ENCODE measurements around the gene IPO8.
A peak's percentile ranks its signal among the peaks of the same experiment; 100 is the strongest.
"Not testable (repeated sequence)": the region's sequence is repeated elsewhere in the genome, so short reads cannot be mapped to it uniquely, and the experiment has no call there.

Gene IPO8

DNA sequence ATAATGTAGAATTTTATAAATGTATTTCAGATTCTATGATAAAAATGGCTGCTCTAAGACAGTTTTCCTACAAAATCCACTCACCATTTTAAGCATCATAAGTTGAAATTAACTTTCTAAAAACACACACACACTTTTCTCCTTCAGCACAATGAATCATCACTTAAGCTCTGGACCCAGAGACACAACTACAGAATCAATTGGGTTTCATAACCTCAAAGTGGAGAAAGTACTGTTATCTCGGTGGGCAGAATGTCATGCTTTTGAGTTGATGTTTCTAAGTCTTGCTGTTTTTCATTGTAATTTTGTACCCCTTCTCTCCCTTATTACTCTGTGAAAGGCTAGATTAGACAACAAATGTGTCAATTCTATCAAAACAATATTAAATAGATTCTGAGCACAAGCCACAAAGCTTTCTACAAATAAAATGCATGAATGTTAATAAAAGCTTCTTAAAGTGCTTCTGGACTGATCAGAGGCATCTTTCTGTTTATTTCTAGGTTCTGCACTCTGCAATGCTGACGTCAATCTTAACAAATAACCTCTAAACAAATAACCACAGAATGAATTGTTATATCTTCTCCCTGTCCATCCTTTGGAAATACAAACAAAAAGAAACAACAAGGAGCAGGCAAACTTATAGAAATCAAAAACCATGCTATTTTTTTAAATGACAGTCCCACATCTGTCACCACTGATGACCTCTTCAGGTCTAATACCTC lies 8.2 kb downstream of the IPO8 start:
- DNase-seq = no peak

DNA sequence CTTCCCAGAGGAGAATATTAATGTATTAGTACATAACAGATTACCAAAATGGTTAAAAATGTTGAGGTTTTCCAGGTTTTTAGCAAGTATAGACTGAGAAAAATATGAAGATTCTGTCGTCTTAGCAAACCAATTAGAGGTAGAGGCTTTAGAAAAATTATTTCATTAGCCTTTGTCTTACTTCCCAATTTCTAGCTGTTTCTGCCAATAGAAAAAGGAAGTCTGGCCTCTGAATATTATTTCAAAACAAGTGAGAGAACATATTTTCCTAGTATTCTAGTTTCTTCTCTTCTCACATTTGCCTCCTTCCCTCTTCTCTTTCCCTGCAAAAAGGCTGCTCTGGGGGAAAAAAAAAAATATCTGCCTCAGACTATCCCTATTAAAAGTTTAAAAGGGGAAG lies 16.4 kb downstream of the IPO8 start:
- no peak for DNase-seq

DNA sequence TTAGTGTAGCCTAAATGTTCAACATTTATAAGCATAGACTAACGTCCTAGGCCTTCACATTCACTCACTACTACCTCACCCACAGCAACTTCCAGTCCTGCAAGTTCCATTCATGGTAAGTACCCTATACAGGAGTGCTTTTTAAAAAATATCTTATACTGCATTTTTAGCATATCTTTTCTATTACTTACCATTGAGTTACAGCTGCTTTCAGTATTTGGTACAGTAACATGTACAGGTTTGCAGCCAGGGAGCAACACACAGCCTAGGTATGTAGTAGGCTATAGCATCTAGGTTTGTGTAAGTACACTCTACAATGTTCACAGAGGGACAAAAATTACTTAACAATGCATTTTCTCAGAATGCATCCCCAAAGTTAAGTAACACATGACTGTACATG lies 17.4 kb downstream of the IPO8 start:
- DNase-seq = no peak

DNA sequence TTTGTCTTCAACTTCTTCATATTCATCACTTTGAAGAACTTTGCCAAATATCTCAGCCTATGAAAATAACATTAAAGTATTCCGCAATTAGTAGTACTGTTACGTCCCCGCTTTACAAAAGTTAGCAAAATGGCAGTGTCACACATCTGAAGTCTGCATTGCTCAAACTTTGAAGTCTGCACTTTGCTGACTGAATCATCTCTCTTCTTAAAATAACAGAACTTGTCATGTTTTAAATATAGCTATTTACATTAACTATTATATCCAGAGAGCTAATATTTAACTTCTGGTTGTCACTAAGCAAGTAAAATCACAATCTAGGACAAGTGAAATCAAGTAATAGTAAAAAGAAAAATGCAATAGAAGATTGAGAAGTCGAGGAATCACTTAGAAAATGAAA lies 34.5 kb downstream of the IPO8 start:
- DNase-seq = no peak

DNA sequence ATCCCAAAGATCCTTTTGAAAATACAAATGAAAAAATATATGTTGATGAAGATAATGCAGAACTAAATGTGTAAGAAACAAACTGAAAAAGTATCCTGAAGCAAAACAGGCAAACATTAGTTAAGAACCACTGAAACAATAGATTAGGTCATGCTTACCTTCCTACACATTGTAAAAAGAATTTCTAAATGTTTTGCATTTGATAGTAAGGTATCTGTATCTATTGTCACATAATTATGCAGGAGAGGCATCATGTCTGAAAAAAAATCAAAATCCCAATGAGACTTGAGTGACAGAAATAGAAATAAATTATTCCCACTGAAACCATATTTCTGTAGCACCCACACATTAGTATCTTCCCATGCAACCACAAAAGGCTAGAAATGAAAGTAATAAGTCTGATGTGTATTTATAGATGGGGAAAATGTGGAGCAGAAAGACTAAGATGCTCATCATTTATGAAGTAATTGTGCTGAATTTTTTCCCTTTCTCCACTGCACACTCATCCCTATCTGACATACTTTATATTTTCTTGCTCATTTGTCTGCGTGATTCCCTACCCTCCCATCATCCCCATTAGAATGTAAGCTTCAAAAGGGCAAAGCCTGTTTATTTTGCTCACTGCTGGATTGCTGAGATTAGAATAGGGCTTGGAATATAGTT lies 43.5 kb downstream of the IPO8 start:
- no peak for DNase-seq

DNA sequence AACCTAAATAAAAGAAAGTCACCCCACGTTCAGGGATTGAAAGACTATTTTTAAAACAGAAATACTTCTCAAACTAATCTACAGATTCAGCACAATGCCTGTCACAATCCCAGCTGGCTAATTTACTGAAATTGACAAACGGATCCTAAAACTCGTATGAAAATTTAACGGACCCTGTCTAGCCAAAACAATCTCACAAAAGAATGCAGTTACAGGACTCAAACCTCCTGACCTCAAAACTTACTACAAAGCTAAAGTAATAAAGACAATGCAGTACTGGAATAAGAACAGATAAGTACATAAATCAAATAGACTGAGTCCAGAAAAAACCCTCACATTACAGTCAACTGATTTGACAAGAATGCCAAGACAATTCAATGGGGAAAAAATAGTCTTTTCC lies 48.8 kb downstream of the IPO8 start:
- DNase-seq = no peak

DNA sequence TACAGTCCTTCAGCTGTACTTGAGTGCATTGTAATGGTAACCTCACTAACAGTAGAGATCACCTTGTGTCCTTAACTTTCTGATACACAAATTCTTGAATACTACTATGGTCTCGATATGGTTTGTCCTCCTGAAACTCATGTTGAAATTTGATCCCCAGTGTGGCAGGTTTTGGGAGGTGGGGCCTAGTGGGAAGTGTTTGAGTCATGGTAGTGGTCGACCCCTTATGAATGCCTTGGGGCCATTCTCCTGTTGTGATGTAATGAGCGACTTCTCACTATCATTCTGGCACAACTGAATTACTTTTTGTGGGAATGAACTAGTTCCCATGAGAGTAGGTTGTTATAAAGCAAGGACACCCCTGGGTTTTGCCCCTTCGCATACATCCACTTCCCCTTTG lies 52.3 kb downstream of the IPO8 start:
- no peak for DNase-seq

DNA sequence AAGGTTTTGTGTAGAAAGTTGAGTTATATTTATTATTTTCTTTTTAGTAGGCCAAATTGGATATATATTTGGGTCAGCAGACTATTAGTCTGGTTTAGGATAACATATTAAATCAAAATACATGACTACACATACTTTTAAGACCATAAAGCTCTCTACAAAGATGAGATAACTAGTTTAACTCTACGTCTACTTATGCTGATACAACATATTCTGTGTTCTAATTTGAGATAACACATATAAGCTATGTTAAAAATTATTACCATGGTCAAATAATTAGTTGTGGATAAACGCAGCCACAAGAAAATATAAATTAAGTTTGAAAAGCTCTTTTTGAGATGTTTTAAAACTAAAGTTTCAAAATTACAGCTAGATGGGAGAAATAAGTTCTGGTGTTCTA lies 55.3 kb downstream of the IPO8 start:
- no peak for DNase-seq

DNA sequence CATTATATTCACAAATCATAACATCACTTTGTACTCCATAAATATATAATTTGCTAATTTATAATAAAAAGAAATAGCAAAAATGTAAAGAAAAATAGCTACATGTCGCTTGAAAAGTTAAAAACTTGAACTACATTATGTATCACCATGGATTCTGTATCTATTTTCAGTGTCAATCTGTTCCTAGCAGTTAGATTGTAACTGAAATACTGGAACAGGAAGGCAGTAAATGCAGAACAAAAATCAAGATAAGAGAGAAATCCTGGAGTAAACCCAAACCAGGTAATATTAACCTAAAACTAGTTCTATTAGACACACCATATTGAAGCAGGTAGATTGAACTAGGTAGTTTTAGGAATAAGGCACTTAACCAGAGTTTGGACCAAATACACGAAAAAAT lies 60.3 kb downstream of the IPO8 start:
- no peak for DNase-seq

DNA sequence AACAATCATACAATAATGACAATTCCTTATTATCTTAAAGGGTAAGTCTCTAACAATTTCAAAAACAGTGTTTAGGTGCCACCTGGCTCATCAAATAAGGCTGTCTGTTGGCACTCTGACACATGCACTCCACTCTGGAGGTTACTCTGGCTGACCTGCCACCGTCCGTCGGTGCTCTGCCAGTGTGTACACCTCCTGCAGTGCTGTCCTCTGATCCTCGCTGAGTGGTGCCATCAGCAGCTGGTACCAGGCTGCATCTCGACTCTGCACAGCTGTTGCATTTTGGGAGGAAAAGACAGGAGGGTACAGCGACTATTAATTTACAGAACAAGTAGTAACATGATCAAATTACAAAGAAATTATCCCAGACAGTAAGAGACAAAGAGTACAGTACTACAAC lies 63.9 kb downstream of the IPO8 start:
- DNase-seq = peak in 2 of 3 experiments; percentile 38 to 77

DNA sequence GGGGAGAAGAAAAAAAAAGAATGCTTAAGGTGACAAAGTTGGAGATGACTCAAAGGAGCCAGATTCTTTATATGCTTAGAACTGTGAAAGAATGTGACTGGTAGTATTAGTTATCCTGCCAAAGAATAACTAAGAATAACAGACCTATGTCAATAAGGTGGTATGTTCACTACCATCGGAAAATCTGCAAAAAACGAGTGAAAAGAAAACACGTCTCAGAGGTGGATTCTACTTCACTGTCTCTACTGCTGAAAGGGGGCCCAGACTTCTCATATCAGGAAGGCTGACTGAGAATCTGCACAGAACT lies 64.7 kb downstream of the IPO8 start:
- no peak for DNase-seq

DNA sequence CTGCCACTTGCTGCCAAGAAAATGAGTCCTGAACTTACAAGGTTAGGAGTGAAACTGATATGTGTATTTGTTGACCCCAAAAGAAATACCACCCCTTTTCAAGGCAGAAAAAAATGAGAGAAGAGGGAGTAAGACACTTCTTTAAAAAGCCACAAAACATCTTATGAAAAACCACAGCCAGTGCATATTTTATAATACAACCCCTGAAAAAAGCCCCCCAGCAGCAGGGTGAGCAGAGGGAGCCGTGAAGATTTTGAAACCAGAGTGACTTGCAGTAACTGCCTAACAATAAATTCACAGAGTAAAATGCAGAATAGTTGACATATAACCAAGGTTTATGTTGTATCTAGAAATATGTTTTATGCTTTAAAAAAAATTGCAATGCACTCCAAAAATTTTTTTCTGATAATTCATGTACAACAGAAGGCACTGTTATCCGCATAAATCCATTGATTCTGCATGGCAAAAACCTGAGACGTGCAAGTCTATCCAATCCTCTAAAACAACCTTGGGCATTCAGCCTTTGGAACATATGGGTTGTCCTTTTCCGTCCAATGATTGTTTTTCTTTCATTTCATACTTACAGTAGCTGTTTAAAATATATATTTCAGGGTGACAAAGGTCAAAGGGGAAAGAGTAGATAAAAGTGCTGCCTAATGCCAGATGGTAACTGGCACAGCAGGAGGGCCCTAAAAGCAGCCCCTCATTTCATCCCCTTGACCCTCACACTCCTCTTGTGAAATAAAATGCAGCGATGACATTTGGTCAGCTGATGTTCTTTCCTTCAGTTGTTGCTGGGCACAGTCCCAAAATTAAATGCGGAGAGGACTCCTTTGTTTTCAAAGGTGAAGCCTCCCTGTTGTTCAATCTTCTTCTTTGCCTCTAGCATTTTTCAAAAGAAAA lies 65.3 kb downstream of the IPO8 start:
- DNase-seq = no peak

DNA sequence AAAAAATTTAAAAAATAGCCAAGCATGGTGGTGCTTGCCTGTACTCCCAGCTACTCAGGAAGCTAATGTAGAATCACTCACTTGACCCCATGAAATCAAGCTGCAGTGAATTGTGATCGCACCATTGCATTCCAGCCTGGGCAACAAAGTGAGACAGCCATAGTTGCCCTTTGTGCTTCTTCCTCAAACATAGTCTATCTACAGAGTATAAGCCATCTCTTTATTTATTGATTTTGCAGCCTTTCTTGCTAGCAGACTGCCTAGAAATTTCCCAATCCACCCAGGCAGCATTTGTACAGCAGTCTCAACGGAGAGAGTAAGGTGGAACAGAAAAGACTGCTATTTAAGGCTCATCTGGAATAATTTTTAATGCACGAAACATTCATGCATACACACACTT lies 68.8 kb downstream of the IPO8 start:
- DNase-seq = no peak

DNA sequence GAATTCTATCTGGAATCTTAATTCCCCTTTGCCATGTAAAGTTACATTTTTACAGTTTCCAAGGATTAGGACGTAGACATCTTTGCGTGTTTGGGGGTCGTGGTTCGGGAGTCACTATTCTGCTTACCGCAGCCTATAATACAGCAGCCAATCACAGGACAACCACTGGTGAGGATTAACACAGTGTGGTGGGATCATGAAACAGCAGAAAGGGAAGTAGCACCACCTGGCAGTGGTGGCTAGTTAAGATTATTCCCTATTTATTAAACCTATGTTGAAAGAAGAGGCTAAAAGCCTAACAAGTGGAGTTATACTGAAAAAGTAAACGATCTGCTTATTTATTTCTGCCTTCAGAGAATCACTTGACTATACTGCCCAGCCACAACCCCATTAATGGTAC lies 71.7 kb downstream of the IPO8 start:
- DNase-seq = no peak

DNA sequence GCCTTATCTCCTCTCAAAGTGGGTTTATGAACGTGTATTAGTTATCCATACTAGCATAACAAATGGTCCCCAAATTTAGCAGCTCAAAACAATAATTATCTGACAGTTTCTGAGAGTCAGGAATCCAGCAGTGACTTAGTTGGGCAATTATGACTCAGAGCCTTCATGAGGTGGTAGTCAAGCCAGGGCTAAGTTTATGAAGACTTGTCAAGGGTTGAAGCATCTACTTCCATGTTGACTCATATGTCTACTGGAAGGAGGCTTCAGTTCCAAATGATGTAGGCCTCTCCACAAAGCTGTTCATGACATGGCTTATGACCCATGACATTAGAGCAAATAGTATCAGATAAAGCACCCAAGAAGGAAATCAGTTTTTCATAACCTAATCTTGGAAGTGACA lies 73.2 kb downstream of the IPO8 start:
- DNase-seq = no peak

DNA sequence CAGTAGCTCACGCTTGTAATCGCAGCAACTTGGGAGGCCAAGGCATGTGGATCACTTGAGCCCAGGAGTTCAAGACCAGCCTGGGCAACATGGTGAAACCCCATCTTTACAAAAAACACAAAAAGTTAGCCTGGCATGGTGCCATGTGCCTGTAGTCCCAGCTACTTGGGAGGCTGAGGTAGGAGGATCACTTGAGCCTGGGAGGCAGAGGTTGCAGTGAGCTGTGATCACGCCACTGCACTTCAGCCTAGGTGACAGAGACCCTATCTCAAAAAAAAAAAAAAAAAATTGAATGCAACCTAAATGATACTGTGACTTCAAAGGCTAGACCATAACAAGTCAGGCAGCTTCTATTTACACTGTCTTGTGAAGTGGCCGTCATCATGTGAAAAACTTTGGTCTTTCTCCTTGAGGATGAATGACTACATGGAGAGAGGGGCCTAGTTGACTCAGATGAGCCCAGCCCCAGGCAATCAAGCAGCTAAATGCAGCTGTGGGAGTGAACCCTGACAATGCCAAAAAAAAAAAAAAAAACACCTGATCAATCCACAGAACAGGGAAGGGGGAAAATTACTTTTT lies 73.9 kb downstream of the IPO8 start:
- not testable (repeated sequence) for DNase-seq

DNA sequence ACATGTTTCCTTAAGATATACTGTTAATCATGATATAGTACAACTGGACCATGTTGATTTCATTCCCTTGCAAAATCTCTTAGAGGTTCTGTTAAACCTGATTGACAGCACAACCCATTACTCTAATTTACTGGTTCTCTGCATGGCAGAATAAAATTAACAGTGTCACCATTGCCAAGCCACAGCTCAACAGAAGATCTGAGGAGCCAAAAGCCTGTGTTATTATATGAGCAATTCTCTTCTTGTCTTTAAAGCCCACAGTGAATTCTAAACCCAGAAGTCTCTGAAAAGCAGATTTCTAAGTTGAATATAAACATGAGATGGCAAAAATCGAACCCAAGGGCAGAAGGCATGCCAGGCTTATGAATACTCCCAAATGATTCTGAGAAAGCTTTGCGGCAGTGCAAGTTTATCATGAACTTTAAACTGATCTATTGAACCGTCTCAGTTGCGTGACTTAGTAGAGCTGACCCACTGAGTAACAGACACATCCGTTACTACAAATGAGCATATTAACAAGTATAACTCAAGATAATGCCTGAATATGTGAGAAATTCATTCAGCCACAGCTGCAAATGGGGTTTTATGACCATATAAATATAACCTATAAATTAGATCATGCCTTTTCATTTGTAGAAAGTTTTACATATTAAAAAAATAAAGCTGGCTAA lies 78.2 kb downstream of the IPO8 start:
- DNase-seq = no peak

DNA sequence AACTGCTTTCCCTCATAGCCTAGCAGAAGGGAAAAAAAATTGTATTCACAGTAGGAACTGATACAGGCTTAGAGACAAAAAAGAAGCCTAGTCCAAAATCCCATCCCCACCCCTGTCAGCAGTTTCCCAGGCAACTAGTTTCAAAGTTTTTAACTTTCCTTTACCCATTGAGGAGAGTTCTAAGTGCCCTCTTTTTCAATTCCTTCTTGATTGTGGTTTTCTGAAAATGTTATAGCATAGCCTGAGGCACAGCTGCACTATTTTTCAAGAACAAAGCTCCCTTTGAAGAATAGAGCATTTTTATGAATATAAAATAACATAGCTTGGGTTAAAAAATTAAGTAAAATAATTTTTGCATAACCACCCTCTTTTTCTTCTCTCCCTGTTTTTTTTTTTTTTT lies 81.6 kb downstream of the IPO8 start:
- DNase-seq = no peak

DNA sequence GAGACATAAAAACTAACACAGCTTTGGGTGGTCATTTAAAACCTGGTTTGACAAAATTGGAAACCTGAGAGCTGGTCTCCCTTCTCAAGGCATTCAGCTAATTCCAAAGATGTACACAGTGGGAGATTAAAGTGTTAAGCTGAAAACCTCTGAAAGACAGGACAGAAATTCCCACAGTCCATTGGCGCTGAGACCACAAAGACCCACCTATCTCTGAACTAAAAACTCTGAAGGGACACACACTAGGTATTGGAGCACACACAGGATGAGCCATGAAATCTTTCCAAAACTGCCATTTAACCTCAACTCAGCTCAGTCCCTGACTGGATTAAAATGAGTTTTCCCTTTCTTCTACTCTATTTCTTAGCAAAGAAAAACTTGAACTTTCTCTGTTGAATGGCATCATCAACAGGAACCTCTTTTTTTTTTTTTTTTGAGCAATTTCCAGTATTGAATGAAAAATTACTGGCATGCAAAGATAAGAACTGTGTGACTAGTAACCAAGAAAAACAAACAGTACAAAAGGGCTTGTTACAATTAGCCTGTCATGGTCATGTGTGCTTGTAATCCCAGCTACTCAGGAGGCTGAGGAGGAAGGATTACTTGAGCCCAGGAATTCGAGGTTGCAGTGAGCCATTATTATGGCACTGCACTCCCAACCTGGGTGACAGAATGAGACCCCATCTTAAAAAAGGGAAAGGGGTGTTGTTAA lies 82.4 kb downstream of the IPO8 start:
- no peak for DNase-seq

DNA sequence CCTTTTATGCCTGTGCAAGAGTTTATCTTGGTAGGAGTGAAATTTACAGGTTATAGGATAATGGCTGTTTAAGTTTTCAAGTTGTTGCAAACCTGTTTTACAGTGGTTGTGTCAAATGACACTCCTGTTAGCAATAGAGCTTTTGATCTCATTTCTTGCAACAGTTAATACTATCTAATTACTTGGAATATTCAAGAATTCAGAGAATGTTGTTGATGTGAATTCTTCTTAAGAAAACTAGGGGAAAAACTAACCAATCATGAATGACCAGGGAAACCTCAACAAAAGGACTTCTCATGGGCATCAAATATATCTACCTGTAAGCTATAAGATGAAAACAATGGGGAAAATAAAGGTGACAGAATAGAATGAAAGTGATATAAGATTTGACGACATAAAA lies 85.0 kb downstream of the IPO8 start:
- DNase-seq = no peak

DNA sequence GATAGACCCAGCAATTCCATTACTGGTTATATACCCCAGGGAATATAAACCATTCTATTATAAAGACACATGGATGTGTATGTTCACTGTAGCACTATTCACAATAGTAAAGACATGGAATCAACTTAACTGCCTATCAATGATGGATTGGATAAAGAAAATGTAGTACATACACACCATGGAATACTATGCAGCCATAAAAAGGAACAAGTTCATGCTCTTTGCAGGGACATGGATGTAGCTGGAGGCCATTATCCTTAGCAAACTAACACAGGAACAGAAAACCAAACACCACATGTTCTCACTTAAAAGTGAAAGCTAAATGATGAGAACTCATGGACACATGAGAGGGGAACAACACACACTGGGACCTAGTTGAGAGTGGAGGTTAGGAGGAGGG lies 85.8 kb downstream of the IPO8 start:
- DNase-seq = not testable (repeated sequence)

DNA sequence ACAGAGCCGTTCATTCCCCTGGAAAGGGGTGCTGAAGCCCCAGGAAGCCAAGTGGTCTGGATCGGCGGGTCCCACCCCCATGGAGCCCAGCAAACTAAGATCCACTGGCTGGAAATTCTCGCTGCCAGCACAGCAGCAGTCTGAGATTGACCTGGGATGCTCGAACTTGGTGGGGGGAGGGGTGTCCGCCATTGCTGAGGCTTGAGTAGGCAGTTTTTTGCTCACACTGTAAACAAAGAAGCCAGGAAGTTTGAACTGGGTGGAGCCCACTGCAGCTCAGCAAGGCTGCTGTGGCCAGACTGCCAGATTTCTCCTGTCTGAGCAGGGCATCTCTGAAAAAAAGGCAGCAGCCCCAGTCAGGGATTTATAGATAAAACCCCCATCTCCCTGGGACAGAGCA lies 91.4 kb downstream of the IPO8 start:
- not testable (repeated sequence) for DNase-seq

DNA sequence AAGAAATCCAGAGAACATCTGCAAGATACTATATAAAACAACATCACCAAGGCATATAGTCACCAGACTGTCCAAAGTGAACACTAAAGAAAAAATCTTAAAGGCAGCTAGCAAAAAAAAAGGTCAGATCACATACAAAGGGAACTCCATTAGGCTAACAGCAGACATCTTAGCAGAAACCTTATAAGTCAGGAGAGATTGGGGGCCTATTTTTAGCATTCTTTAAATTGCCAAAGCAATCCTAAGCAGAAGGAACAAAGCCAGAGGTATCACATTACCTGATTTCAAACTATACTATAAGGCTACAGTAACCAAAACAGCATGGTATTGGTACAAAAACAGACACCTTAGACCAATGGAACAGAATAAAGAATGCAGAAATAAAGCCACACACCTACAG lies 92.5 kb downstream of the IPO8 start:
- no peak for DNase-seq

Measured in NCI-H1417 (cell line).